ENCODE data around the gene ZNF554.

The ZNF554 gene

DNA sequence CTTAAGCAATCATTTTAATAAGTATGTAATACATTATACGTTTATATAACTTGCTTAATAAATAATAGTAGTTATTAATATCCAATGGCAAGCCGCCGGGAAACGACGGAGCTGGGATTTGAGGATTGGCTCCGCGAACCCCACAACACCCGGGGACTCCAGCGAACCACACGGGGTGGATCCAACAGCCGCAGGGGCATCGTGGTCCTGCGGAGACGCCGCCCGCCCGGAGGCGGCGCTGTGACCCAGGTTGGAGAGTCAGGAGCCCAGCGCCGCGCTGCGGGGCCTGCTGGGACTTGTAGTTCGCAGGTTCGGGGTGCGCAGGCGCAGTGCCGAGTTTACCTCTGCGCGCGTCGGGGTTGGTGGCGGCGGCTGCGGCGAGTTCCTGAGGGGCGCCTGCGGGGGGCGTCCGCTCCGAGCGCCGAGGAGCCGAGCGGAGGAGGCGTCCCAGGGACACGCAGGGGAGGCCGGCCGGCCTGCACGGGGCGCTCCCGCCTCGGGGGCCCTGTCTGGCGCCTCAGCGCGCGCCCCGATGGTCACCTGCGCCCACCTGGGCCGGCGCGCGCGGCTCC, at the start of gene ZNF554:
Gene ZNF554 (plus strand): TSS at position 329 of the 572 bp plus-strand sequence. CDS start 204 bp downstream, at position 533.
- peak; percentile 95 for DNase-seq (ENCODE audit: low spot score)

DNA sequence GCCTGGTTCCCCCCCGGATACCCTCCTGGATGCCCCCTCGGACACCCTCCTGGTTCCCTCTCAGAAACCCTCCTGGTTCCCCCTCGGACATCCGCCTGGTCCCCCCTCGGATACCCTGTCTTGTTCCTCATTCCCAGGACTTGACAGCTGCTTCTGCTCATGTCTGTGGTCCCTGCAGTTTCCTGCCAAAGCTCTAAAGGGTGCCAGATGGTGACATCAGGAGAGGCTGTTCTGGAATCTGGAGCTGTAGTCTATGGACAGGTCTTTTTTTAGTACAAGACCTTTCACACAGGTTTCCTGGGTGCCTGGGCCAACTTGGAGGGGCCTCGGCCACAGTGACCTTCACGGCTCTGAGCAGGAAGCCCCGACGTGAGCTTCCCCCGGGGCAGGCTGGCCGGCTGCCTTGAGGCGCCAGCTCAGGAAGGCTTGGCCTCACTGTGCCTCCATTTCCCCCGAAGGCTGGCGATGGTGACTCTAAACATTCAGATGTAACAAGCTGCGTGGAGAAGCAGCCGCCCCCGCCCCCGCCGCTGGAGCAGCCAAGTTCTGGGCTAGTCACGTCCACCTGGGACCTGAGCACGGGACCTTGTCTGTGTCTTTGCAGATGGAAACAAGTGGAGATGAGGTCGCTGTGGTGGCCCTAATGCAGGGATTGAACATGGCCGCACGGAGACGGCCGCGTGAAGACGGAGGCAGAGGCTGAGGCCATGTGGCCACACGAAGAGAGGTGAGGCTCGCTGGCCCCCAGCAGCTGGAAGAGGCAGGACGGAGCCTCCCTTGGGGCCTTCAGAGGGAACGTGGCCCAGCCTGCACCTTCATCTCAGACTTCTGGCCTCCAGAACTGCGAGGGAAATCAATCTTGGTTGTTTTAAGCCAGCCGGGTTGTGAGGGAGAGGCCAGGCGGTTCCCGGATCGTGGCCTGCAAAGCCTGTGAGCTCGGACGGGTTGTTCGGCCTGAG, 49.3 kb upstream of the ZNF554 start:
- DNase-seq (ENCODE audit: low spot score): no peak

DNA sequence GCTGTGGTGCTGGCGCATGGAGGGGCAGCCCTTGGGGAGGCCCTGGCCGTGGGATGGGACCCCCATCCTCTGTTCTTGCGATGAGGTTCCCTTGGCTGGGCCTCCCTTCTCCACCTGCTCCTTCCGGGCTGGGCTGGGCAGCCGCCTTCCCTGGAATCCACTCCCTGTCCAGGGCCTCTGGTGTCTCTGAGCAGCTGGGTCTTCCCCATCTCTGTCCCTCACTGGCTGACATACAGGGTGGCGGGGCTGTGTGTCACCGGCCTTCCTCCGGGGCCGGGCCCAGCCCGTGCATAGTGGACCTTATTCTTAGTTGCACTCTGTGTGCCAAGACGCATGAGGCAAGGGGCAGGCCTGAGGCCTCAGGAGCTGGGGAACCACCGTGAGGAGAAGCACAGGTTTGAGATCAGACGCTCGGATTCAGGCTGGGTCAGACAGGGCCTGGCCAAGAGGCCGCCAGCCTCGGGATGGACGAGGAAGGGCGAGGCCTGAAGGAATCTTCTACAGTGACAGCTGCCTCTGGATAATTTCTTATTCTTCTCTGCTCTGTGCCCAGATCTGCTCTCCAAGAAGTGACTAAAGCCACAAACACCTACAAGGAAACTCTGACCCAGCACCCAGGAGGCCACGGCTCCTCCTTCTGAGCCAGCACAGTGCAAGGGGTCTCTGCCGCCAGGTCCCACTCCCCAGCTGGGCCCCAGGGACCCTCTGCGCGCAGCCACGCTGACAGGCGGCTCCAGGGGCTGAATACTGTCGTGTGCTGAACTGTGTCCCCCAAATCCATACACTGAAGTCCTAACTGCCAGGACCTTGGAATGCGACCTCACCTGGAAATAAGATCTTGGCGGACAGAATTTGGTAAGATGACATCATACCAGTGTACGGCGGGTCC, 47.6 kb upstream of the ZNF554 start:
- DNase-seq (ENCODE audit: low spot score): no peak

DNA sequence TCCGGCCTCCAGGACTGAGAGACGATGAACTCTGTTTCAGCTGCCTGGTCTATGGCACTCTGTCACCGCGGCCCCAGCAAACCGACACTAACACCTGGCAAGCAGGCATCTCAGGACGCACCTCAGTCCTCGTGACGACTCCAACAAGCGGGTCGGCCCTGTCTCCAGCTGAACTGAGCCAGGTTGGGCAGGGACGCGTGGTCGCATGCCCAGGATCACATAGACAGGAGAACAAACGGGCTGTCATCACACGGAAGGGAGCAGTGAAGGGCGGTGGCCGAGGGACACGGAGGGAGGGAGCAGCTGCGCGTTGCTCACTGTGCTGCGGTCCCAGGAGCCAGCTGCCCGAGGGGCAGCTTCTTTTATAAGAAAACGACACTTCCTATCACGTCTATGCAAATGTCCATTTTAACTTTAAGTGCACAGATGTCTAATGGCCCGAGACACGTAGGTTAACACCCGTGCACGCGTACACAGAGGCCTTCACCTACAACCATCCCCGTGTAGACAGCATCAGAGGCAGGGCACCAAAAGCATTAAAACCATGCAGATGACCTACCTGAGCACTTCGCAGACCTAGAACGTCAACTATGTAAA, 45.5 kb upstream of the ZNF554 start:
- no peak for DNase-seq (ENCODE audit: low spot score)

DNA sequence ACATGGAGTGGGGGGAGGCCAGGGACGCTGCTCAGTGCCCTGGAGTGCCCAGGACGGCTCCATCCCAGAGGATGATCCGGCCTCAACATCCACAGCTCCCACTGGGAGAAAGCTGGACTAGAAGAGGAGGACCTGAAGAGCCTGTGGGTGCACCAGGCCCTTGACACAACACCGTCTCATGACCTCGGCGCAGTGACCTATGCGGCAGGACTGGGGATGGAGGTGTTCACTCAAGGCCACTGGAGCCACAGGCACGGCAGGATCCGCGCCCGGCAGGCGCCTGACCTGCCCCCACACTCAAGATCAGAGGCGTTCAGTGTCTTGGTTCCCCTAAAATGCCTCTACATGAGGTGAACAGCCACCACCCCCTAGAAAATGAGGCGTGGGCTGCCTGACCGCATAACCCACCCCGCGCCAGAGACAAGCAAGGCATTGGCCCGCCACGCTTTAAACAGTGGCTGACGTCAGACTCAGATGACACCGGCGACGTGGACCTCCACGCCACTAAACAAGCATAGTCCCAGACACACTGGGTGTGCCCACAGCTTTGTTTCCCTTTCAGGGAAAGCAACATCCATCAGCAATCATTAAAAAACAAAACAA, 44.6 kb upstream of the ZNF554 start:
- DNase-seq (ENCODE audit: low spot score): no peak

DNA sequence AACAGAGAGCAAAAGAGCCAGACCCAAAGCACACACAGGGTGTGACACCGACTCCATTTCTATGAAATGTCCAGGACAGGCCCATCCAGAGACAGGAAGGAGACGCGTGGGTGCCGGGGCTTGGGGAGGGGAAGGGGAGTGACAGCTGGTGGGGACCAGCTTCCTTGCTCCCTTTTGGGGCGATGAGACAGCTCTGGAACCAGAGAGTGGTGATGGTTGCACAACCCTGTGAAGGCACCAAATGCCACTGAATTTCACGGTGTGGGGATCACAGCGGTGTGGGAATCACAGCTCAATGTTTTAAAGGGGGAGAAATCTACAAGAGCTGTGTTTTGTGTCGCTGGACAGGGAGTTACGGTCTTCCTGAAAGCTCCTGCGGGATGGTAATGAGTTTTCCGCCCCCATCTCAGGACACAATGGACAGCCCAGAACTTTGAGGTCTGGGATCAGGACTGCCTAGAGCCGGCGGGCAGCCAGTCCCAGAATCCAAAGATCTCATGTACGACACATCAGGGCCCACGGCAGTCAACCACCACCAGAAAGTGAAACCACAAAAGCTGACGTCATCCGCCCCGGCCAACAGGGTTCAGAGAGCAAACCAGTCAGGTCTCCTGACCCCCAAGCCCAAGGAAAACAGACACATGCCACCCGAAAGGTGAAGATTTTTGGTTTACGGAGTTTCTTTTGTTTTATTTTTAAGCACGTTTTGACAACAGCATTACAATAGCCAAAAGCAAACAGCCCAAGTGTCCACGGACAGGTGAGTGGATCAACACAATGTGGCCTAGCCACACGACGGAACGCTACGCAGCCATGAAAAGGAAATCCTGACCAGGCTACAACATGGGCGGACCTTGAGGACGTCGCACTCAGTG, 43.9 kb upstream of the ZNF554 start:
- peak; percentile 64 for DNase-seq (ENCODE audit: low spot score)

GRCh38 chr19:2777952-2778683, 41.5 kb upstream of the ZNF554 start:
- DNase-seq (ENCODE audit: low spot score): no peak

- DNase-seq (ENCODE audit: low spot score): no peak
These were observed 40.4 kb upstream of the ZNF554 start for GRCh38 chr19:2779121-2779740.

DNA sequence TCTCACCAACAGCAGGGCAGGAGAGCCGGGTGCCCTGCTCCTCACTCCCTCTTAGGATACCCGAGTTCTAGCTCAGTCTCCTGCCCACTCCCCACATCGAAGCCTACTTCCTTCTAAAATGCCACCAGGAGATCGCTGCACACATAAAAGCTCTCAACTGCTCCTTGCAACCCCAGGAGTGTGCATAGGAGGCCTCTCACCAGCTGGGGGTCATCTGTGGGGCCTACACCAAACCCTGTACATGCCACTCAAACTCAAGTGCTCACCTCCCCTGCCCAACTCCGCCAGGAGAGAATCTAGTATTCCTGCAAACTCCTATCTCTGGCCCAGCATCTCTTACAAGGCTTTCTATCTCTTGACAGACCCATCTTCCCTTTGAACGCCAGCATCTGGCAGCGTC, 39.4 kb upstream of the ZNF554 start:
- DNase-seq (ENCODE audit: low spot score): no peak

GRCh38 chr19:2782329-2782935, 37.2 kb upstream of the ZNF554 start:
- DNase-seq (ENCODE audit: low spot score): no peak

DNA sequence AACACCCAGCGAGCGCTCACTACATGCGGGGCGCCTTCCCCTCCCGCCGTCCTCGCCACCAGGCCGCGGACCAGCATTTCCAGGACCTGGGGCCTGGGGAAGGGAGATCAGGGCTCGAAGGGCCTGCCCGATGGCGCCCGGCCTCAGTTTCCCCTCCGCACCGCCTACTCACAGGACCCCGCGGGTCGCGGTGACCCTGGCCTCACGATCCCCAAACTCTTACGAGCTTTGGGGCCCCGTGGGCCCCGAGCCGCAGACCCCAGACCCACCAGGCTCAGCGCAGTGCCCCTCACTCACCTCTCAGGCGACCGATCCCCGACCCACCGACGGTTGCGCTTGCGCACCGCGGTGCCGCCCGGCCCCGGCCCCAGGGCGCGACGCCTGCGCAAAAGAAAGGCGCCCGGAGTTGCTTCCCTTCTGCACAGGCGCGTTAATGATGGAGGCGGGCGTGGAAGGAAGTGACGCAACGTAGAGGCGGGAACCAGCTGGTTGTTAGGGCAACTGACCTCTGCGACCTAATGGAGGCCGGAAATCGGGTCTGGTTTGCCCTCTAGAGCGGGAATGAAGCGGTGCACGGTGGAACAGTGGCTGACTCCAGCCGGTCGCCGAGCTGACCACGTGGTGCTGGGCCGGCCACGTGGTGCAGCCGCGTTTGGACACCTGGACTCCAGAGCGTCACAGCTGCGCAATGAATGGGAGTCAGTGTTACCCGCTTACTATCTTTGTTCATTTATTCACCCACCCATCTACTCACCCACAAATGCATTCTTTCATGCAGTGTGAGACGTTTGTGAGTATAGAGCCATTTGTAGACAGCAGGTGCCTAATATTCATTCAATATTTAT, 36.5 kb upstream of the ZNF554 start, which contains the start of gene SGTA:
Gene SGTA (minus strand): TSS at position 338 of the 845 bp plus-strand sequence. CDS start 14,205 bp downstream, outside the sequence.
- peak; percentile 99 for DNase-seq (ENCODE audit: low spot score)

GRCh38 chr19:2783781-2784145, 35.9 kb upstream of the ZNF554 start:
- no peak for DNase-seq (ENCODE audit: low spot score)

DNA sequence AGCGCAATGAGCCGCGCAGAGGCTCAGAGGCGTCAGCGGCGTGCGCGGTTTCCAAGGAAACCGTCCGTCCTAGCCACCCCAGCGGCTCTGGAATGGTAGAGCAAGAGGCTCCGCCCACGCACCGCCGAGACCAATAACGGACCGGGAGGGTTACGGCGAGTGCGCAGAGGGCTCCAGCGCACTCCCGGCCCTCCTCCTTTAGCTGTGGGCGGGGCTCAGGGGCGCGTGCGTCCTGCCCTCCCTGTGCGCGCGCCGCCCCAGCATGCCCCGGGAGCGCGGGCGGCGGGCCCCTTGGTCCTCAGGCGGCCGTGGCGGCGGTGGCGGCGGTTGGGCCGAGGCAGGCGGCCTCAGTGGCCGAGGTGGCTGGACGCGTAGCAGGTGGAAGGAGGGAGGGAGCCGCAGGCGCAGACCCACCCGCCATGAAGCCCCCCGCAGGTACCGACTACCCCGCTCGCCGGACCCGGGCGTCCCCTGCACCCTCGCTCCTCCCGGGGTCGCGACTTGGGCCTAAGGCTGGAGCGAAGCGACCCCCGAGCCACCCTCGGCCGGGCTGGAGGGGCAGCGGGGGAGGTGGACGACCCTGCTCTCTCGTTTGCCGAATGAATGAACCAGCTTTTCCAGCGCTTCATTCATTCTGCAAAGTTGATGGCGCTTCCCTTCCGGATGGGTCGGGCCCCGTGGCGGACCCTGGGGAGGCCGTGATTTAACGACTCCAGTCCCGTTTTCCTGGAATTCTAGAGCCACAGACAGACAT, 34.2 kb upstream of the ZNF554 start, which contains the start of gene THOP1:
Gene THOP1 (plus strand): TSS at position 260 of the 754 bp plus-strand sequence. CDS start 160 bp downstream, at position 420.
- DNase-seq (ENCODE audit: low spot score): peak; percentile 99

DNA sequence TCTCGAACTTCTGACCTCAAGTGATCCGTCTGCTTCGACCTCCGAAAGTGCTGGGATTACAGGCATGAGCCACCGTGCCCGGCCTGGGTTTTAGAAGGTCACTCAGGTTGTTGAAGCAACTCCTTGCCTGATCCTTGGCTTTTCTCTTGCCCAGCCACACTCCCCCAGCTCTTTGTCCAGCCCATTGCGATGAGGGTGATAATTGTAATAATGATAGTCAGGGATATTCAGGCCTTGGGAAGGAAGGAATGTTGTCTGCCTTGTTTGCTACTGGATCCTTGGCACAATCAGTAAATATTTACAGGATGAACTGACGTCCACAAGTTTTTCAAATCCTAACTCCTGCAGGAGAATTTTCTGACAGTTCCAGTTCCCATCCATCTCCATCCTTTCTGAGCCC, 32.6 kb upstream of the ZNF554 start:
- DNase-seq (ENCODE audit: low spot score): no peak

DNA sequence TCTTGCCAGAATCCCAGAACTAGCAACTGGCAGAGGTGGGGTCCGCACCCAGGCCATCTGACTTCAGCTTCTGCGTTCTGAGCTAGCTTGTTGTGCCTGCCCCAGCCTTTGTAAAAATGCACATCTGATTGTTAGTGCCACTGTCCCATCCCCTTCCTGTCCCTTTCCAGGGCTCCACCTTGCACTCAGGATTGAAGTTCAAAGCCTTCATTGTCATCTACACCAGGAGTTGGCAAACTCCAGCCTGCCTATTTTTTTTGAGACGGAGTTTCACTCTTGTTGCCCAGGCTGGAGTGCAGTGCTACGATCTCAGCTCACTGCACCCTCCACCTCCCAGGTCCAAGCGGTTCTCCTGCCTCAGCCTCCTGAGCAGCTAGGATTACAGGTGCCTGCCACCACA, 31.4 kb upstream of the ZNF554 start:
- no peak for DNase-seq (ENCODE audit: low spot score)

GRCh38 chr19:2790194-2790556, 29.5 kb upstream of the ZNF554 start:
- no peak for DNase-seq (ENCODE audit: low spot score)

All from kidney tubule cell (primary cell).